NCI-H2171 treated with DMSO at 0.1 percent for 48 hours (cell line): ENCODE data around the gene ITPKB.
"Not testable (repeated sequence)": the region's sequence is repeated elsewhere in the genome, so short reads cannot be mapped to it uniquely, and the experiment has no call there.

Source experiments
- DNase-seq: peaks from one replicate; lab custom pipeline; 2025; lab: John Stamatoyannopoulos, UW

Gene ITPKB

GRCh38 chr1:226754793-226755533 is 15.9 kb upstream of the ITPKB start:
- no peak for DNase-seq

DNA sequence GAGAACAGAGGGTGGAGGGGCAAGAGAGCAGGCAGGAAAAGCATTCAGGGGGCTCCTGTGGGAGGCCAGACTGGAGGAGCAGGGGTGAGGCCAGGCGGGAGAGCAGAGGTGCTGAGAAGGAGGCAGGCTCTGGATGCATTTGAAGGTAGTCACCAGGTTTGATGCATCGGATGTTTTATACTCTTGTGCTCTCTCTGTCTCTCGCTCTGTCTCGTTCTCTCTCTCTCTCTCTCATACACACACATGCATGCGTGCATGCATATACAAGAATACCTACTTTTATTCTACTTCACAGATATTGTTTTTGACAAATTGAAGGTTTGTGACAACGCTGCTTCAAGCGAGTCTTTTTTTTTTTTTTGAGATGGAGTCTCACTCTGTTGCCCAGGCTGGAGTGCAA is 15.0 kb upstream of the ITPKB start:
- no peak for DNase-seq

DNA sequence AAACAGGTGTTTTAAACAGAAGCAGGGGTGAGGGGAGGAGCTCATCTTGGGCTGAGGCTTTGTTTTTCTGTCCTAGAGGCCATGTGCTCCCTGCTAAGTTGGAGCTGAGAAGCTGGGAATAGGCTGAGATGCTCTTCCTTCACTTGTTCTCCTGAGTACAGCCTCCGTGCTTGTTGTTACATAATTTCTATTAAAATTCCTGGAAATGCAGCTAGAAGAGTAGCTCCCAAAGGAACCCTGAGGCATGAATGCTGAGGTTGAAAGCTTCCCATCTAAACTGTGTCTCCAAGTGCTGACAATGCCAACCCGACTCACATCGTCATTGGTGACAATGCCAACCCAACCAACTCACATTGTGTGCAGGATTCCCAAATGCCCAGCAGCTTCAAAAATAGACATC is 12.6 kb upstream of the ITPKB start:
- peak; percentile 9 for DNase-seq

- no peak for DNase-seq
These were observed 12.1 kb upstream of the ITPKB start for GRCh38 chr1:226751214-226751613.

DNA sequence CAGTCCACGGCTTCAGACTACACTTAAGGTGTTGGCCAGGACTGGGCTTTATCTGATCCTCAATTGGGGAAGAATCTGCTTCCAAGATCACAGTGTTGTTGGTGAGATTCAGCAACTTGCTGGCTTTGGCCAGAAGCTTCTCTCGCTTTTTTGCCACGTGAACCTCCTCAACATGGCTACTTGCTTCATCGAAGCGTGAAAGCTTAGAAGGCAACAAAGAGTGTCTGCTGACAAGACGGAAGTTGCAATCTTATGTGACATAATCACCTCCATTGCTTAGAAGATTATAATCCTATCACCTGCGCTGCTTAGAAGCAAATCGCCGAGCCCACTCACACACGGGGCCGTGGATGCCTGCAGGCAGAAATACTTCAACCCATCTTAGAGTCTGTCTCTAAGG is 10.4 kb upstream of the ITPKB start:
- no peak for DNase-seq

DNA sequence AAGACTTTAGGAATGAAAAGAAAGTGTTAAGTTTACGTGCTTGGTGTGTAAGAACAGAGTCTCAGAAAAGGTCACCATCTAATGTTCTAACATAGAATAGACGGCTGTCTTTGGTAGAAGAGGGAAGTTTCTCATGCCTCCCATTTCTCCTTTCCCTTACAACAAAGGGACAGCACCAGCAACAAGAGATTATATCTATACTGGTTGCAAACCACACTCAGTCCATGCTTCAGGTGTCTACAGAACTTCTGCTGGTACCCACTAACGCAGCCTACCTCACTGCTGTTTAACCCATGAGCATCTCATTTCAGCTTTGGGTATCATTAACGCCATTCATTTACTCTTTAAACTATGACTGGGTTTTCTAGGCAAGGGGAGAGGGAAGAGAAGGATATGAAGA is 9.2 kb upstream of the ITPKB start:
- DNase-seq, result no peak

DNA sequence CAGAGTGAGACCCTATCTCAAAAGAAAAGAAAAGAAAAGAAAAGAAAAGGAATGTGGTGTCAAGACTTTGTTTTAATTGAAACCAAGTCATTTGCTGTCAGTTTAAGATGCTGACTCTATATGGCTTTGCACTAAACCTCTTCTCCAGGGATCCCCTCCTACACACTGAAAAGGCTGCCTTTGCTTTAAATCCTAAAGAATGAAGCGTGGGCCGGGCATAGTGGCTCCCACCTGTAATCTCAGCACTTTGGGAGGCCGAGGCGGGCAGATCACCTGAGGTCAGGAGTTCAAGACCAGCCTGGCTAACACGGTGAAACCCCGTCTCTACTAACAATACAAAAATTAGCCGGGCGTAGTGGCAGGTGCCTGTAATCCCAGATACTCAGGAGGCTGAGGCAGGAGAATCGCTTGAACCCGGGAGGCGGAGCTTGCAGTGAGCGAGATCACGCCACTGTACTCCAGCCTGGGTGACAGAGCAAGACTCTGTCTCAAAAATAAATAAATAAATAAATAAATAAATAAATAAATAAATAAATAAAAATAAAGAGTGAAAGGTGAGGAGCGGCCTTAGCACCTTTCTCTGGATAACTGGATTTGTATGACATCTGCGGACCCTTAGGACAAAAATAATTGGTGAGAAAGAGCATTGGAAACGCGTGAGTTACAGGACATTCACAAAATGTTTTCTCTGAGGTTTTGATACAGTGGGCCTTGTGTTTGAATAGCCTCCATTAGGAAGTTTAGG is 8.6 kb upstream of the ITPKB start:
- DNase-seq, result not testable (repeated sequence)

GRCh38 chr1:226743259-226743658 is 4.2 kb upstream of the ITPKB start:
- DNase-seq, result no peak

- DNase-seq, result peak; percentile 29
These were observed 1.9 kb upstream of the ITPKB start for GRCh38 chr1:226741009-226741408.

DNA sequence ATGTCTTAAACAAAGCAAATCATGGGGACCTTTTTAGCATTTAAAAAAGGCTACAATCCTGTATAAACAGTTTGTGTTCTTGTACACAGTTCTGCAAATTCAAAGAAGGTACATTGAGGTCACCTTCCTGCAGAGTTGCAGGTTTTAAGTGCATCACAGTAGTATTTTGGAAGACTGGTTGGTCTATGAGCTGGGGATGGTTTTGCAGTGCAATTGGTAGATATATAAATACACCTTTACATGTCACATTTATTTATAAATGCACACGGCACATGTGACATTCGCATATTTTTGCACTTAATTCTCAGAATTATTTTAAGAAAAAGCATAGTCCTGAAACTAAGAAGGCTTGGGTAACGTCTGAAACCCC is 599 bp upstream of the ITPKB start:
- DNase-seq, result no peak

DNA sequence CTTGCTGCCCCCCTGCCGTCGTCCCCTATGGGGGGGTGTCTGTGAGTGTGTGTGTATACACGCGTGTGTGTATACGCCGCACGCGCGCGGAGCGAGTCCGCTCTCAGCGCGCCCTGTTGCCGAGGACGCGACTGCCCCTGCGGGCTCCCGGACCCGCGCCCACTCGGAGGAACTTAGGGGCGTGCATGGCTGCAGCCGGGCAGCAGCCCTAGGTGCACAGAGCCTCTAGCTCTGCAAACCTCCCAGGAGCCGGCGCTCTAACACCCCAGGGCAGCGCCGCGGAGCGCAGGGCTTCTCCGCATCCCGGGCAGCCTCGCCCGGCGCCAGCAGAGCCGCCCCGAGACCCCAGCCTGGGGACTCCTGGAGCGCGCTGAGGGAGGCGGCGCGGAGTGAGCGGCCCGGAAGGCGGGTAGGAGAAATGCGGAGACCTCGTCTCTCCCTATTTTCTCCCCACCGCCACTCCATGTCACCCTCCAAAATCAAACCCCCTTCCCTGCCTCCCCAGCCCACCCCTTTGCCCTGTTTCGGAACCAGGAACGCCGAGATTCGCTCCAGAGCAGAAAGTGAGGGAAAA is 574 bp downstream of the ITPKB start:
- peak; percentile 56 for DNase-seq

GRCh38 chr1:226737819-226738420 is 1.2 kb downstream of the ITPKB start:
- peak; percentile 45 for DNase-seq

DNA sequence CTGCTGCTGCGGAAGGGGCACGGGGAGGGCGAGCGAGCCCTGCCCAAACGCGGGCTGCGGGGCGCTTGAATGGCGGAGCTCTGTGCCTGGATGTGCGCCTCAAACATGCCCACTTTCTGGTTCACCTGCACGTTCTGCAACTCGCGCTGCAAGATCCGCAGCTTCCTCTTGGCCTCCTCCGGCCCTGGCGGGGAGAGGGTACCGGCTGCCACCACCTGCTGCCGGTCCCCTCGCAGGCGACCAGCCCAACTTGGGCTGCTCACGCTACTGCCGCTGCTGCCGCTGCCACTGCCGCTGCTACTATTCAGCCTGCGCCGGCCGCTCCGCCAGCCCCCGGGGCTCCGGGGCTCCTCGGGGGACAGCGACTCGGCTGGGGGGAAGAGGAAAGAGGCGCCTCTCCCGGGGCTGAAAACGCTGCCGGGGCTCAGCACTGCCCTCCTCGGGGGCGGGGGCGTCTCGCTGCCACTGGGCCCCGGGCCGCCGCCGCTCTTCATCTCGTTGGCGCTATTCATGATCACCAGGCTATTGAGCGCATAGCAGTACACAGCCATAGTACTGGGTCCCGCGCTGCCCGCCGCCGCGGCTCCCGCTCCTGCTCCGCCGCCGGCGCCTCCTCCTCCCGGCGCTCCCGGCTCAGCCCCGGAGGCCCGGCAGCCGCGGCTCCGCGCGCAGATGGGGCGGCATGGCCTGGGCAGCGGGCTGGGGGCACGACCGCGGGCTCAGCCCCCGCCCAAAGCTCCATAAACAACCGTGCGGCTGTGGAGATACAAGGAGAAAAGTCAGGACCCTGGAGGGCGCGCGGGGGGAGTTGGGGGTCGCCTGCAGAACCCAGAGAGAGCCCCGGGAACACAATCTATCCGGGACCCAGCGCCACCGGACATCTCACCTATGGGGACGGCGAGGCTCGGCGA is 1.9 kb downstream of the ITPKB start:
- peak; percentile 30 for DNase-seq

DNA sequence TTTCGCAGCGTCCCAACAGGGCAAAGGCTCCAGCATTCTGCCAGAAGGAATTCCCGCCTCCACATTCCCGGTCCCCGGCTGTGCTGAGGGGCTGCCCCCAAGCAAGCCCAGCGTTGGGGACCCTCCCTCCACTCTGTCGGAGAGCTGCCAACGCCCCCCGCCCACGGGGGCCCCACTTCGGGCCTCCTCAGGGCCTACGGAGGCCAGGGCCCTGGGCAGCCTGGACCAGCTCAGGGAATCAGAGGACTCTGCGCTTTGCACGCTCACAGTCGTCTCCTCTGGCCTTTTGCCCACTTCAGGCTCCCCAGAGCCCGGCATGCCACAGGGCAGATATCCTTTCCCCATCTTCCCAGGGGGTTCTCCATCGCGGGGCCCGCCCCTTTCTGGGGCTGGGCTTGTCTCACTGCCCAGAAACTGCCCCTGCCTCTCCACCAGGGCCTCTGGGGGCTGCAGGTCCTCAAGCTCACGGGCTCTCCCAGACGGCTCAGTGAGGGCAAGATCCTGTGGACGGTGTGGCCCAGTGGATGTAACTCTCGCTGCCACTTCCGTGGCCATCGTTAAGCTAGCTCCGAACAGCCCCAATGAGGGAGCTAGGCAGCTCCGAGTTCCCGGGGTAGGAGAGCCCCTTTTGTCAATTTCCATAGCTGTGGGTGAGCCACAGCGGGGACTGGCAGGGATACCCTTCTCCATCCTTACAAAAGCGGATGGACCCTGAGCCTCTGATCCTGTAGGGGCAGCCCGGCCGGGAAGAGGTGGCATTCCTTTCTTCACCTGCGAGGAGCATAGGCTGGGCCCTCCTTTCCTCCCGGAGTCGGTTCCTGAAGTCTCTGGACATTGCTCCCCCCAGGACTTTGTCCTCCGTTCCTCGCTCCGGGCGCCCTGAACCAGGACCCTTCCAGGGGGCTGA is 2.8 kb downstream of the ITPKB start:
- DNase-seq, result no peak

DNA sequence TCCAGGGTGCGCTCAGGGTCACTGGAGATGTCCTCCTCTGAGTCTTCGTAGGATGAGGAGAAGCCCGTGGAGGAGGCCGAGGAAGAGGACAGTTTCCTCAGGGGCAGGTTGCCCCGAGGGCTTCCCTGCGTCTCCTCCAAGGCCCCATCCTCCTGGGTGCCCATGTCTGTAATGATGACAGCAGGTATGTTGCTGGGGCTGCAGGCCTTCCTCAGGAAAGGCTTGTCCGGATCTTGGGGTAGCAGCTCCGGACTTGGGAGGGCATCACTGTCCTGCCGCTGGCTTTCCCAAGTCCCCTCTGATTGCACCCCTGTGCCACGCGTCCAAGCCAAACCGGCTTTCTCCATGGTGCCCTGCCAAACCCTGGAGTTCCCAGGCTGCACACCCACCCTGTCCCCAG is 3.5 kb downstream of the ITPKB start:
- no peak for DNase-seq

DNA sequence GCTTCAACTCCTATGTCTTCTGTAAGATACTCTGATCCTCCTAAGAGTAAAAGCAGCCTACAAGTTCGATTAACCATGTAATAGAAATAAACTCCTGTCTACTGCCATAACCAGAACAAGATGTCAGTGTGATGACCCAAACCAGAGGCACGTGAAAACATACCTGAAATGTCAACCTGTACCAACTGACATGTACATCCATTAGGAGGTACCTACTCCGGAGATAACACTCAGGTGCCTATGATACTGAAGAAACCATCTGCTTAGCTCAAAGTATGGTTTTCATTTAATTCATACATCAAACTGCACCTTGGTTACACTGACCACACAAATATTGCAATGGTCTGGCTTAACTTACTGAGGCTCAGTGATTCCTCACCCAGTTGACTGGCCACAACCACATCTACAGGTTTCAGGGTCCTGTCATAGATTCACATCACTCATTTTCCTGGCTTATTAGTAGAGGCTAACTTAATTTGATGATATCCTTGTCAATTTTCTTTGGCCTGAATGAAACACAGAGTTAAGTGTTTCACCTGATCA is 4.4 kb downstream of the ITPKB start:
- DNase-seq, result no peak

DNA sequence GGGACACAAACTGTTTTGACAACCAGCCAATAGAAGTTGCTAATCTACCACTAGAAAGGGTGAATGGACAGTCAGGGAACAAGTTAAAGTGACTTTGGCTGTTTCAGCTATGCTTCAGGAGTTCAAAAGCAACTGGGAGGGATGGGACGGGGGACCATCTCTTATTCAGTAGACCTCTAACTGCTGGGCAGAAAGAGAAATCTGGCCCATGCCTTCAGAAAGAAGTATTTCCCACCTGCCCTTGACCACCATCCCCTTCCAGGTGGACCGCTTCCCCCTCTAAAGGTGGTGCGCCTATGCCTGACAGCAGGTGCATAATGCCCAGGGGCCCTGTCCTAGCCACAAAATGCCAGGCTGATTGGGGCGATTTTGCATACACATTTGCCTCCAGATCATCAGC is 5.2 kb downstream of the ITPKB start:
- DNase-seq, result no peak

DNA sequence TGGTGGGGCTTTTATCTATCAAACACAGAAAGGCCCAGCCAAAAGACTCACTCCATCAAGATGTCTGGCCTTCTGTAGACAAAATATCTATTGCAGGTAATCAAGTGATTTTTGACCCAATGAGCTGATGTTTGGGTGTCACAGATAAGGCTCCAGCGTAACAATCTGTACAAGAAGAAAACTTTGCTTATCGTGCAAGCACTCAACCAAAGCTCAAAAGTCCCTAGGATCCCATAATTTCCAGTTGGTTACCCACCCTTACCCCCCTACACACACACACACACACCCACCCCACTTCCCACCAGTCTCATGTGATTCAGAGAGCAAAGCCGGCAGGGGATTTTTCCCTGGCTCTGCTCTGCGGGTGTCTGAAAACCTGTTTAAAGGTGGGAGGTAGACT is 5.8 kb downstream of the ITPKB start:
- DNase-seq, result no peak

GRCh38 chr1:226732856-226733291 is 6.2 kb downstream of the ITPKB start:
- no peak for DNase-seq

- no peak for DNase-seq
These were observed 7.7 kb downstream of the ITPKB start for GRCh38 chr1:226731257-226731893.
